Karpas-422 (cell line): ENCODE data around the gene UBASH3A. TPM values are rescaled to one million over a fixed set of nuclear protein-coding genes. Genes with fewer than 3 reads are reported as not detected.

ENCODE experiments used
- DNase-seq: peaks from one replicate; pipeline ENCODE4 v3.0.0-alpha.2; 2015
- H2AFZ ChIP-seq: fragments of 200-600 bp; sonication (generic); 2 replicates; pipeline ENCODE4 v1.6.1; 2014; ENCODE audit warnings: antibody characterized with exemption, low read length, mixed read lengths
- H3K27ac ChIP-seq: fragments of 200-600 bp; sonication (generic); 2 replicates; pipeline ENCODE4 v1.5.1; 2014; ENCODE audit warnings: mild to moderate bottlenecking, low read length, moderate library complexity
- H3K27me3 ChIP-seq: fragments of 200-600 bp; sonication (generic); 2 replicates; pipeline ENCODE4 v1.6.1; 2014; ENCODE audit warnings: low read length, mixed read lengths
- H3K36me3 ChIP-seq: fragments of 200-600 bp; sonication (generic); 2 replicates; pipeline ENCODE4 v1.6.1; 2014; ENCODE audit warnings: low read length, mixed read lengths; ENCODE audit not compliant: insufficient read depth
- H3K4me1 ChIP-seq: fragments of 200-600 bp; sonication (generic); 2 replicates; pipeline ENCODE4 v1.6.1; 2014; ENCODE audit warnings: mild to moderate bottlenecking, low read length, mixed read lengths
- H3K4me2 ChIP-seq: fragments of 200-600 bp; sonication (generic); 2 replicates; pipeline ENCODE4 v1.6.1; 2014; ENCODE audit warnings: low read length, low read depth, mild to moderate bottlenecking; ENCODE audit not compliant: poor library complexity, severe bottlenecking
- H3K4me3 ChIP-seq: fragments of 200-600 bp; sonication (generic); 2 replicates; pipeline ENCODE4 v1.5.1; 2014; ENCODE audit warnings: mild to moderate bottlenecking, antibody characterized with exemption, low read length, mixed read lengths
- H3K79me2 ChIP-seq: fragments of 200-600 bp; sonication (generic); 2 replicates; pipeline ENCODE4 v1.6.1; 2014; ENCODE audit warnings: mild to moderate bottlenecking, low read length, mixed read lengths
- H3K9ac ChIP-seq: fragments of 200-600 bp; sonication (generic); 2 replicates; pipeline ENCODE4 v1.6.0; 2014; ENCODE audit warnings: low read length
- H3K9me2 ChIP-seq: fragments of 200-600 bp; sonication (generic), shearing (Covaris generic); replicated peaks from 2 replicates; pipeline ENCODE4 v1.6.0; 2014; ENCODE audit warnings: mild to moderate bottlenecking, low read length, moderate library complexity; ENCODE audit not compliant: insufficient read depth
- H3K9me3 ChIP-seq: fragments of 300-700, 200-600 bp; sonication (generic); 2 replicates; pipeline ENCODE4 v1.6.1; 2014; ENCODE audit warnings: low read length, mixed read lengths
- H4K20me1 ChIP-seq: fragments of 200-600 bp; sonication (generic); 2 replicates; pipeline ENCODE4 v1.6.1; 2014; ENCODE audit warnings: mild to moderate bottlenecking, antibody characterized with exemption, low read length, low read depth; ENCODE audit not compliant: insufficient read depth
- total RNA-seq: library from RNA; depleted of rRNA; stranded (reverse); fragments of >200 nt; shearing (Covaris generic); gene quantifications from 2 replicates; pipeline ENCODE4 v1.2.3, GENCODE V29; 2014; ENCODE audit warnings: low replicate concordance

The UBASH3A gene
- total RNA-seq, 1 experiment from 2014 or later, result not detected

DNA sequence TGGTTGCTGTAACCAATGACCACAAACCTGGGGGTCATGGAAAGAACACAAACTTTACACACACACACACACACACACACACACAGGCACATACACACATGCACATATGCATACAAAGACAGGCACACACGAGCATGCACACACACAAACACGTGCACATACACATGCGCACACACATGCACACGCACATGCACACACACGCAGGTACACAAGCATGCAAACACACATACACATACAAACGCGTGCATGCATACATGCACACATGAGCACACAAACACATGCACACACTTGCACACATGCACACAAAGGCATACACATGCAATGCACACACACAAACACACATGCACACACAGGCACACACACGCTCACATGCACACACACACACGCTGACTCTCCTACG lies 44.0 kb downstream of the UBASH3A start:
- Histone ChIP-seq H3K36me3 (no peaks in the 10 kb centered on the region), H3K27ac (no peak overlapping the region), H3K4me3 (no peak overlapping the region), H2AFZ (no peak overlapping the region), H3K79me2 (no peaks in the 10 kb centered on the region), H3K9me2 (no peaks in the 10 kb centered on the region), H4K20me1 (no peaks in the 10 kb centered on the region), H3K9me3 (no peaks in the 10 kb centered on the region), H3K9ac (no peak overlapping the region), H3K4me1 (no peaks in the 10 kb centered on the region), H3K27me3 (no peaks in the 10 kb centered on the region), H3K4me2 (no peak overlapping the region)
- DNase-seq, result no peak

DNA sequence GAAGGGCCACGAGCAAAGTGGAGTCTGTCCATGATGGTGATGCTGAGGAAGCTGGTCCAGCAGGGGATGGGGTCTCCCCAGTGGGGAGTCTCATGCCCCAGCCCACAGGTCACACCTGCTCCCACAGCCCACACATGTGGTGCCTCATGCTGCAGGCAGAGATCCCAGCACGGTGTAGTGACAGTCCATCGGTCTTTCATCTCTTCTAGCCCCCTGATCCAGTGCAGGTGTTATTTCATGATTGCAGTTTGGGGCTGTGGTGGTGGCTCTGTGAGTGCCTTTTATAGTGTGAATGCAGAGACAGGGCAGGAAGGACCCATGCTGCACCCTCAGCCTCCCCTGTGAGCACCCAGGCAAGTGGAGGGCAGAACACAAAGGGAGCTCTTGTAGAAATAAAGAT lies 45.0 kb downstream of the UBASH3A start:
- H3K27me3 ChIP-seq, result no peaks in the 10 kb centered on the region

DNA sequence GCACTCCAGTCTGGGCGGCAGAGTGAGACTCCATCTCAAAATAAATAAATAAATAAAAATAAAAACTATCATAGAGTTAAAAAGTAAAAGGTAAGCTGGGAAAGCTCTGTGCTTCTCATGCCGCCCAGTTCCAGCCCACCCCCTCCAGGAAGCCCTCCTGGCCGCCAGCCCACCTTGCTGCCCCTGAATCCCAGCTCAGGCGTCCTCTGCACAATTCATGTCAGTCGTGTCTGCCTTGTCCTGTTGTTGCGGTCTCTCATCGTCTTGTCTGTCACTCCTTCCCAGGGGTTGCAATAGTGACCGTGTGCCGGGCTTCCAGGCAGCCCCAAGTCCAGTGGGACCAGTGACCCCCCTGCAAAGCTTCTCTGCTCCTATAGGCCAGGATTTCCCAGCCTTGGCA lies 48.2 kb downstream of the UBASH3A start:
- H3K4me1 ChIP-seq, result peaks cover 19% of the 10 kb centered on the region
- H3K9me3 ChIP-seq, result no peaks in the 10 kb centered on the region
- H4K20me1 ChIP-seq, result no peaks in the 10 kb centered on the region
- no peak overlapping the region for H3K27ac ChIP-seq
- no peak for DNase-seq
- no peaks in the 10 kb centered on the region for H3K36me3 ChIP-seq
- H3K9me2 ChIP-seq, result no peaks in the 10 kb centered on the region
- no peak overlapping the region for H3K4me2 ChIP-seq
- H3K4me3 ChIP-seq, result no peak overlapping the region
- no peaks in the 10 kb centered on the region for H3K79me2 ChIP-seq
- no peak overlapping the region for H2AFZ ChIP-seq
- H3K27me3 ChIP-seq, result no peaks in the 10 kb centered on the region
- no peak overlapping the region for H3K9ac ChIP-seq

More for the DNA sequence above, 45.0 kb downstream of the UBASH3A start:
- no peak overlapping the region for H3K4me3 ChIP-seq
- no peaks in the 10 kb centered on the region for H3K9me2 ChIP-seq
- DNase-seq, result no peak
- no peaks in the 10 kb centered on the region for H3K36me3 ChIP-seq
- no peaks in the 10 kb centered on the region for H3K79me2 ChIP-seq
- no peak overlapping the region for H3K4me2 ChIP-seq
- H4K20me1 ChIP-seq, result no peaks in the 10 kb centered on the region
- H3K4me1 ChIP-seq, result no peaks in the 10 kb centered on the region
- no peak overlapping the region for H3K27ac ChIP-seq
- no peak overlapping the region for H3K9ac ChIP-seq
- no peaks in the 10 kb centered on the region for H3K9me3 ChIP-seq
- no peak overlapping the region for H2AFZ ChIP-seq

DNA sequence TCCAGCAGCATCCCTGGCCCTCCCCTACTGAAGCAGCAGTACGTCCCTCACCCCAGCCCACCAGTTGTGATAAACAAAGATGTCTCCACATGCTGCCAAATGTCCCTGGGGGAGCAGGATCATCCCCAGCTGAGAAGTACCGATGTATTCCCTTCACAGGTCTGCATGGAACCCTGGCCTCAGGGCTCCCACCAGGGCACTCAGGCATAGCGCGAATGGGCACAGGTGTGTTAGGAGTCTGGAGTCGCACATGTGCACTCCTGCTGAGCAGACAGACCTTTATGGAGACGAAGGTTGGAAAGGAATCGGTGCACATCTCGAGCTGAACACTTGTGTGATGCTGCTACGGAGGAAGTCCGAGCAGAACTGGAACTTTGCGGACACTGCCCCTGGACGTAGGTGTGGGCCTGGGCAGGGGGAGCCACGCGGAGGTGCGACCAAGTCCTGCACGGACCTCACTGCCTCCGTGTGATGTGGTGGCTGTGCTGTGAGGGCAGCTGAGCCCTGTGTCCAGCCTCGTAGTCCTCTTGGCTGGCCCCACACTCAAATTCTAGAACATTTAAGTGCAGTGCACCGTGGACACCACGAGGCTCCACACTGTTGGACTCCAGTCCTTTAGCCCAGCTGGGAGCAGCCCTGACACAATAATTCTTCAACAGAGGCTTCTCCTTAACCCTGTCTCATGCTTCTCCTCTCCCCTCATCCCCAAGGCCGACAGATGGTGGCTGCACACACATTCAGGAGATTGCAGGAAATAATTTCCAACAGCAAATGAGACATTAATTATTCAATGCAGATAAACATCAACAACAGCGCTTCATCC lies 48.9 kb downstream of the UBASH3A start:
- no peaks in the 10 kb centered on the region for H3K79me2 ChIP-seq
- H3K4me3 ChIP-seq, result no peak overlapping the region
- no peaks in the 10 kb centered on the region for H4K20me1 ChIP-seq
- no peak overlapping the region for H3K9ac ChIP-seq
- no peak for DNase-seq
- no peak overlapping the region for H3K4me2 ChIP-seq
- H3K9me3 ChIP-seq, result no peaks in the 10 kb centered on the region
- no peaks in the 10 kb centered on the region for H3K9me2 ChIP-seq
- no peaks in the 10 kb centered on the region for H3K36me3 ChIP-seq
- peaks cover 20% of the 10 kb centered on the region for H3K4me1 ChIP-seq
- H3K27ac ChIP-seq, result no peak overlapping the region
- H2AFZ ChIP-seq, result no peak overlapping the region
- H3K27me3 ChIP-seq, result no peaks in the 10 kb centered on the region

DNA sequence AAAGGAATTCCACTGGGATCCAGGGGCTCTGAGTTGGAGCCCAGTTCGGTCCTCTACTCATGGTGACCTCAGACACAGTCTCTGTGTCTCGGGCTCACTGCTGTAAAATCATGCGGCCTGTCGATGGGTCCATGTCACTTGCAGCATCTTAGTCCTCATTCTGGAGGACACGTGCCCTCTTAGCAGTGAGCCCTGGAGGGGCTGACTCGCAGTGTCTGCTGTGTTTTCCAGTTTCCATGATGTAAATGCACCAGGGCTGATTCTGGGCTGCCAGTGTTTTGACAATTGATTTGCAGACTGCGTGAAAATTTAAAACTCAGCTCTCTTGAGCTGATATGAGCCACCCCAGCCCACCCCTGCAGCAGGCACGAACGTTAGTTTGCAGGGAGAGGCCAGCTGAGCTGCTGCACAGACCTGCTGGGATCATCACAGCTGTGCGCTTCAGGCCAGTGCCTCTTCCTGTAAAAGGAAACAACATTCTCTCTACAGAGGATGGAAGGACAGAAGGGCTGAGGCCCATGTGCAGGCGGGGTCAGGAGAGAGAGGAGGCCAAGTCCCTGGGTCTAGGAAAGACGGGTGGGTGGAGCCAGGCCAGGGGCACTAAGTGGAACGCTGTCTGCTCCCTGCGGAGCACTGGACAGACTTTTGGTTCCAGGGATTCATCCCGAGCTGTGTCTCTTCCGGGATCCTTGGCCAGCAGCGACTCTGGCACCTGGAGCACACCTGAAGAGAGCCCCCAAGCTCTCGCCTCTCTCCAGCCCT lies 49.7 kb downstream of the UBASH3A start:
- Histone ChIP-seq H3K4me3 (no peak overlapping the region), H3K9me2 (no peaks in the 10 kb centered on the region), H3K36me3 (no peaks in the 10 kb centered on the region), H3K9ac (no peak overlapping the region), H3K27me3 (no peaks in the 10 kb centered on the region), H4K20me1 (no peaks in the 10 kb centered on the region), H3K4me2 (no peak overlapping the region), H3K79me2 (no peaks in the 10 kb centered on the region), H3K9me3 (no peaks in the 10 kb centered on the region), H2AFZ (no peak overlapping the region), H3K4me1 (peaks cover 20% of the 10 kb centered on the region), H3K27ac (no peak overlapping the region)
- DNase-seq, result no peak

DNA sequence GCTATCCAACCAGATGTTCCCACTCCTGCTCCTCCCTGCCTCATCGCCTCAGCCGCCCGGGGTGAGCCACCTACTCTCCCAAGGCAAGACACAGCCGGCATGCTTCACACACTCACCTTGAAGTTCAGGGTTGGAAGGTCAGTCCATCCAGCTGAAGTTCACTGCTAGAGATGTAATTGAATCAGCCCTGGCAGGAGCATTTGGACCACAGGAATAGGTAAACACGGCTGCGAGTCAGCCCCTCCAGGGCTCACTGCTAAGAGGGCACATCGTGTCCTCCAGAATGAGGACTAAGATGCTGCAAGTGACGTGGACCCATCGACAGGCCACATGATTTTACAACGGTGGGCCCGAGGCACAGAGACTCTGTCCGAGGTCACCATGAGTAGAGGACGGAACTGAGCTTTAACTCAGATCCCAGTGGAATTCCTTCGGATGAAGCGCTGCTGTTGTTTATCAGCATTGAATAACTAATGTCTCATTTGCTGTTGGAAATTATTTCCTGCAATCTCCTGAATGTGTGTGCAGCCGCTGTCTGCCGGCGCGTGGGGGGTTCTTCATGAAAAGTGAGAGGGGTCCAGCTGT lies 50.4 kb downstream of the UBASH3A start:
- DNase-seq, result no peak
- H4K20me1 ChIP-seq, result no peaks in the 10 kb centered on the region
- no peak overlapping the region for H3K9ac ChIP-seq
- H3K4me2 ChIP-seq, result no peak overlapping the region
- no peak overlapping the region for H3K4me3 ChIP-seq
- no peaks in the 10 kb centered on the region for H3K36me3 ChIP-seq
- H2AFZ ChIP-seq, result no peak overlapping the region
- no peaks in the 10 kb centered on the region for H3K27me3 ChIP-seq
- peaks cover 25% of the 10 kb centered on the region for H3K4me1 ChIP-seq
- no peak overlapping the region for H3K27ac ChIP-seq
- no peaks in the 10 kb centered on the region for H3K79me2 ChIP-seq
- H3K9me2 ChIP-seq, result no peaks in the 10 kb centered on the region
- H3K9me3 ChIP-seq, result no peaks in the 10 kb centered on the region

DNA sequence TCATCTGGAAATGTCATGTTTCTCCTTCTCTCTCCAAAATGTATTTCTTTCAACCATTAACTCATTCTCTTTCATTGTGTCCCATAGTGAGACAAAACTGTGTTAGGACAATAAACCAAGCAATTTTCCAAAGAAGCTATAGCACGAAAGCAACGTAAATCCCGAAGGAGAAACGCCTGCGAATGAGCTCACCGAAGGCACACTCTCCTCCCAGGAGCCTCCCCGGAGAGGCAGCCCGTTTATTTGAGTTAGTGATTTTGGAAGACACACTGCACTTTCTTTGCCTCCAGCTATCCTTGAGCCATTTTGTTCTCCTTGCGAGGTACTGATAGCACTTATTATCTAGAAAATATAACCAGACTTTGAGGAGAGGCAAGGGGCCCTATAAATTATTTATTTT lies 51.1 kb downstream of the UBASH3A start:
- H4K20me1 ChIP-seq, result no peaks in the 10 kb centered on the region
- DNase-seq, result no peak
- peaks cover 32% of the 10 kb centered on the region for H3K4me1 ChIP-seq
- no peaks in the 10 kb centered on the region for H3K27me3 ChIP-seq
- no peak overlapping the region for H3K4me2 ChIP-seq
- no peak overlapping the region for H2AFZ ChIP-seq
- H3K4me3 ChIP-seq, result no peak overlapping the region
- no peaks in the 10 kb centered on the region for H3K9me2 ChIP-seq
- no peaks in the 10 kb centered on the region for H3K9me3 ChIP-seq
- H3K27ac ChIP-seq, result no peak overlapping the region
- no peak overlapping the region for H3K9ac ChIP-seq
- H3K79me2 ChIP-seq, result no peaks in the 10 kb centered on the region
- no peaks in the 10 kb centered on the region for H3K36me3 ChIP-seq

DNA sequence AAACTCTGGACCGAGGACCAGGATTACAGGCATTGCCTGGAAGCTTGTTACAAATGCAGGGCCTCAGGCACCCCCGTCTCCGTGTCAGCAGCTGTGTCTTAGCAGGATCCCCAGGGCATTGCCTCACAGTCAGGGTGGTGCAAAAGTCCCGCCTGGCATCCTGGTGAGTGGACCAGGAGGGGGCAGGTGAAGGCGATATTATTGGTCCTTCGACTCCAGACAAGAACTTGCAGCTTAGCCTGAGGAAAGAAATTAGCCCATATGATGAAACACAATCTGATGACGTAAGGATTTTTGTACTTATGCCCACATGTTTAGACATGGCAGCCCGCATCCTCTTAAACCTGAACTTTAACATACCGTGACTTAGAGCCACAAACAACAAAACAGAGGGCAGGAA lies 51.5 kb downstream of the UBASH3A start:
- Histone ChIP-seq H2AFZ (no peak overlapping the region), H3K9me3 (no peaks in the 10 kb centered on the region), H3K4me1 (peaks cover 36% of the 10 kb centered on the region), H3K9ac (no peak overlapping the region), H4K20me1 (no peaks in the 10 kb centered on the region), H3K79me2 (no peaks in the 10 kb centered on the region), H3K27me3 (no peaks in the 10 kb centered on the region), H3K9me2 (no peaks in the 10 kb centered on the region), H3K36me3 (no peaks in the 10 kb centered on the region), H3K4me2 (no peak overlapping the region), H3K27ac (no peak overlapping the region), H3K4me3 (no peak overlapping the region)
- peak; percentile 60 for DNase-seq
